Hematopoietic multipotent progenitor cell (in vitro differentiated cells): ENCODE results near the gene LRRC8B. TPM values are rescaled to one million over a fixed set of nuclear protein-coding genes. Genes with fewer than 3 reads are reported as not detected.
A peak's percentile ranks its signal among the peaks of the same experiment; 100 is the strongest.
"Not testable (repeated sequence)": the region's sequence is repeated elsewhere in the genome, so short reads cannot be mapped to it uniquely, and the experiment has no call there.

Experiments used
- DNase-seq, 3 donors: peaks; one replicate each; pipeline ENCODE4 v3.0.0-alpha.2; 2011 to 2015; ENCODE audit warnings: low read depth in 2 of 3, low spot score in 2 of 3
- total RNA-seq: library from RNA; depleted of rRNA; stranded (reverse); fragments of >200 nt; gene quantifications from one replicate; pipeline ENCODE4 v1.2.3, GENCODE V29; 2012

Gene LRRC8B
- total RNA-seq, 1 donor, result 11.6 TPM

DNA sequence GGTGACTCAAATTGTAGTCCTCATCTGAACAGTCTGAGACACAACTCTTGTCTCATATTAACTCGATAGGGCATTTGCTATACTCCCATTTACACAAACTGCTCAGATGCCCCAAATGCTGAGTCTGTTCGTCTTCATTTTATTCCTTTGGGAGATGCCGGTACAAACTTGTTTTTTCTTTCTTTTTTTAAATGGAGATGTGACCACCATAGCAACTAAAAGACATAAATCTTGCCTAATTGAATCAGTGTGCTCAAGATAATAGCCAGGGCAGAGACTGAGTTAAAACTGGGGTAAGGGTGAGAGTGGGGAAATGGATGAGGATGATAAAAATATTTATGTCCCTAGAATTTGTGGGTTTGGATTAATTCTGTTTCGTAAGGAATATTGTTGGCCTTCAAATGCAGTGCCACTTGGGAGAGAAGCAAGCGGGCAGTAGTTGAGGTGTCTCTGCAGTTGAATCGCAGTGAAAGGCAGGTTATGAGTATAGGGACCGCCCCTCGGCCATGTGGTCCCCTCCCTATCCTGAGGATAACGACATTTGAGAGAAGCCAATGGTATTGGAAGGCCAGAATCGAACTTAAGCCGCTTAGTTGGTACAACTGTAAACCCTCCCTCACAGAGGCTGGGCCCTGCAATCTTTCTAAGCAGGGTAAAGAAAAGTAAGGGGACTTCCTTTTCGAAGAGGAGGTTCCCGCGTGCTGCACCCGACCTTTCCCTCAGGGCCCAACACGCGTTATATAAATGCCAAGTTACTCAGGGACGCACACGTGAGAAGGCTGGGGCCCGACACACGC, 859 bp upstream of the LRRC8B start:
- DNase-seq, result peak in 2 of 3 donors; percentile 82 to 89

DNA sequence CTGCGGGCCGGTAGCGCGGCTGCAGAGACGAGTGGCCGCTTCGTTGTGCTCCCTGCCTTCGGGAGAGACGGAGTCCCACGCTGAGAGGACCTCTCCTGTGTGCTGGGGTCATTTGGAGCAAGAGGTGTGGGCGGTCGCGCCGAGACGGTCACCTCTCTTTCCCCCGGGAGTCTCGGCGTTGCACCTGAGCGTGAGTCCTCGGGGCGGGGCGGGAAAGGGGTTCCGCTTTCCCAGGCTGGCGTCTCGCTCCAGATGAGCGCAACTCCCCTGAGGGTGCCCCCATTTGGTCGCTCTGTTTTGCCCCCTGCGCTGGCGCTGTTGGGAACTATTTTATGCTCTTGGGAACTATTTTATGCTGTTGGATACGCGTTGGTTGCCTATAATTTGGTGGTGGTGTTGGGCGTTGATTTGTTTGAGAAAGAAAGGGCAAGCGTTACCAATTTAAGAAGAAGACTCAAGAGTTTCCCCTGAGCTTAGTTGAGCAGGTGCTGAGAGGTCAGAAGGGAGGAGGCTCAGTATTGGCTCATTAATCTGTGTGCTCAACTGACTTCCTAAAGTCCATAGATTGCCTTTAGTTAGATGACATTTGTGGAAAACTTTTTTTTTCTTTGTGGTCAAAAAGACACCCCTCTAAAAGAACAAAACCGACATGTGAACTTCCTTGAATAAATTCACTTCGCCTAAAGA, 683 bp downstream of the LRRC8B start:
- peak in 2 of 3 donors; percentile 65 to 69 for DNase-seq

DNA sequence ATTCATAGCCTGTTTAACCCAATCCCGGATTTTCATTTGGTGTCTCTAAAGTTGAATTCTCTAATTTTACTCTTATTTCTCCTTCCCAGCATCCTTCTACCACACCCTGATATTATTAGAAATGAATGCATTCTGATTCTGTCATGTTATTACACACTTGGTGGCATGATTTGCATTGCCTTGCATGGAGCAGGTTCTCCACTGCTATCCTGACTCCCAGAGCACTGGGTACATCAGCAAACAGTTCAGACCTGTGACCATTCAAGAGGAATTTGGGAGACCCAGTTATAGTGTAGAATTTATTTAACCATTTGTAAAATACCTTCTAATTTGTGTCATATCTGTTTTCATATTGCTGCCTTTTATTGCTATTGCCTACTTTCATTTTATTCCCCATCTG, 2.6 kb downstream of the LRRC8B start:
- DNase-seq, result no peak

DNA sequence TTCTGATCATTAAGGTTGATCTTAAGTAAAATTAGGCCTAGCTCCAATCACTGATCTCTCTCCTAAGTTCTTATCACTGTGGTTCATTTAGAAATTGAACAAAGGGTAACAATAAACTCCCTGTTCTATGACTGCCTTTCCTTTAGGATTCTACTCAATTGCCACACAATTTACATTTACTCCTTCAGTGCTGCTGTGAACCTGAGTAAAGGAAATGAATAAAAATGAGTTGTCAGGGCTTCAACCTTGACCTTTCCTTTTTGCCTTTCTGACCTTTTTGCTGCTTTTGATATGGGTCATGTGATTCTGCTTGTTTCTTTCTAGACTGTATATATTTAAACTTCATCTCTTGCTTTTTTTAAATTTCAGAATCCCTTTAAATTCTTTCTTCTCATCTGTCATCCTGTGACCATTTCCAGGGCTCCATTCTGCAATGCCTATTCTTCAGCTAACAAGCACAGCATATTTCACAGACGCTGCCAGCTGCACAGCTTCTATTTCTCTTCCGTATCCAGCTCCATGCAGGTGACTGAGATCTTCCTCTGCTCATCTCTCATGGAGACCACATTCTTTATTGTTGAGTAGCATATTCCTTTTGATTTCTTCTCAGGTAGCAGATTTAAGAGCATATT, 3.2 kb downstream of the LRRC8B start:
- no peak for DNase-seq

DNA sequence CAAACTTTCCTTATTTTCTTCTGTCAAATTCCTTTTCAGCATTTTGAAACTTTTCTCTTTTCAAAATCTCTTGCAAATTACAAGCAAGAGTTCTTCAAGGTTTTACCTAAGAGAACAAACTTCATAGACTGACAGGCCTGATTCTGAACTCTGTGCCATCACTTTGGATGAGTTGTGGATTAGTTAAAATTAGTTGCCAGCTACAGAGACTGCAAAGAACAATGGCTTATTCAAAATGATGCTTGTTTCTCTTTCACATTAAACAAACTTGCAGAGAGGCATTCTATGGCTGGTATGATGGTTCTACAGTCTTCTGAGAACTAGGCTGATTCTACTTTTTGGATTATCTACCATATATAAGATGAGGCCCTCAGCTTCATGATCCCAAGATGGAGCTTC, 3.8 kb downstream of the LRRC8B start:
- DNase-seq, result no peak

DNA sequence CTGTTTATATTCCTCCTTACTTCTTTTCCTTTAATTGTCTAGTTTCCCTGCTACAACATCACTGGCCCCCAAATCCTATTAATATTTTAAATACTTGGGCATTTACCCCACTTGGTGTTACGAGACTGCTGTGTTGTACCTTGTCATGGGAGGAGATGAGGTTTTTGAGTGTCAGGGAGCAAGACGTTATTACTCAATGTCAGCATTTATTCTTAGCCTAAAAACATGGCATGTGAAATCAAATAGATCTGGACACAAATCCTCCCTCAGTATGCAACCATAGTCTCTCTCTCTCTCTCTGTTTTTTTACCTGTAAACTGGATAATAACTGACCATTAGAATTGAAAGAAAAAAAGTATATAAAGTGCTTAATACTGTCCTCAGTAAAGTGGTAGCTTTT, 4.6 kb downstream of the LRRC8B start:
- no peak for DNase-seq

DNA sequence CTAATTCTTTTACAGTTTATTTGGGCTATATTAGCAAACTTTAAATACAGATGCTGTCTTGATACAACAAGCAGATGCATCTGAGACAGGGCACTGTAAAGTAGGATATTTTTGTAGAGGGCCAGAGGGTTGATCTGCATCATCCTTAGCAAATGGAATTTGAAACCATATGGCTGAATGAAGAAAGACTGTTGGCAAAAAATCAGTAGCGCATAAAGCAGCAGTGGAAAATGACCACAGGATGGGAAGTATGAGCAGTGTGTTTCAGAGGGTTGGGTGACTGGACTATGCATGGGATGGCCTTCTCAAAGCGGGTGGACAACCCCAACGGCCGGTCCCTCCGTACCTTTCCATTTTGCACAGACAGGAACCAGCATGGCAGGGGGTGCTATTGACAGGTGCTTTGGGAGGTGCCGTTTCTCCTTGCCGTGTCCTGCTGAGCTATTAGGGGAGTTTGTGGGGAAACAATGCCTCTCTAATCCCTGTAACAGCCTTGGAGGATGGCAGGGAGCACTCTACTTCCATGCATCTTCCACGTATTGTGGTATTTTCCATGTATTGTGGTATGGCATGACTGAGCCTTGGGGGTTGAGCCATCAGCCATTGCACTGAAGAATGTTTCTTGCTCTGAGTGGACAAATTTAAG, 5.9 kb downstream of the LRRC8B start:
- no peak for DNase-seq

DNA sequence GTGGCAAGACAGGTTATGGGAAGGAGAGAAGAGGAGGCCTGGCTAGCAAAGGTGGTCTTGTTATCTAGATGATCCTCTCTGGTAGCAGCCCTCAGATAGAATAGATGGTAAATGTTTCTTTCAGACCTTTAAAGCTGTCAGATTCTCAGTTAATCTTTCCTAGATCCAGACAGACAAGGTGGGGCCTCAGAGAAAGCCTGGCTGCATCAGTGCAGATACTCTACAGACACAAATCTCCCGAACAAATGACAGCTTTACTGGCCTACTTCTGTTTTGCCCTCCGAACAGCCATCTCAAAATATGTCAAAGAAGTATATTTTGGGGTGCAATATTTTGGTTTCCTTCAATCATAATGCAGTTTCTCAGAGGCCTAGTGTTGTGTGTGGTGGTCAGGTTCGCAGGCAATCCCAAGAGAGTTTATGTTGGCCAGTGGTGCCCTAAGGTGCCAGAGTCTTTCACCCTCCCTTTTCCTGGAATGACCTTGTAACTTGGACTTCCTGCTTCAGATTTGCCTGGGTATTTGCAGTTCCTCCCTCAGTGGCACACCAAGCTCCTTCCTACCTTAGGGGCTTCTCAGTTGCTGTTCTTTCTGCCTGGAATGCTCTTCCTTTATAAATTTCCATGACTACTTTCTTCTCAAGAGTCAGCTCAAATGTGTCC, 7.0 kb downstream of the LRRC8B start:
- no peak for DNase-seq

DNA sequence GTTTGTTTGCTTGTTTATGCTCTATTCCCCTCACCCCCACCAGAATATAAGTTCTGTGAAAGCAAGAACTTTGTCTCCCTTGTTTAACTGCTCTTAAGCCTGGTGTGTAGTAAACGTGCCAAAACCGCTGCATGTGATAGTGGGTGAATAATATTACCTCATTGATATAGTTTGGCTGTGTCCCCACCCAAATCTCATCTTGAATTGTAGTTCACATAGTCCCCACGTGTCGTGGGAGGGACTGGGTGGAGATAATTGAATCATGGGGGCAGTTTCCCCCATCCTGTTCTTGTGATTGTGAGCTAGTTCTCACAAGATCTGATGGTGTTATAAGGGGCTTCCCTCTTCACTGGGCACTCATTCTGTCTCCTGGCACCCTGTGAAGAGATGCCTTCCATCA, 7.6 kb downstream of the LRRC8B start:
- no peak for DNase-seq

DNA sequence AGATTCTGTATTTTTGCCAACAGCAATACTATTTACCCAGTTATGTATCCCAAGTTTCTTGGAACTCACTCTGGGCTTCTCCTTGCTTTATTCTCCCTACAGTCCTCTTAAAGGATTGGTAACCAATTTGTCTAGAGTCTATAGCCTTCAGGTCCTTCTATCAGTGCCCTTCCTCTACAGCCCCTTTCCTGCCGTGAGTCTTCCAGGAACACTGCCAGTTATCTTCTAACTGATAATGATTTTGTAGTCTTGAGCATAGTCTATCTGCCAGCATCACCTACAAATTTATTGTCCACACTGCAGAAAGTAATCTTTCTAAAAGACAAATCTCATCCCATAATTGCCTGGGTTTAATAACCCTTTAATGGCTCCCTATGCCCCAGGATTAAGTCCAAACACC, 8.2 kb downstream of the LRRC8B start:
- DNase-seq, result no peak

DNA sequence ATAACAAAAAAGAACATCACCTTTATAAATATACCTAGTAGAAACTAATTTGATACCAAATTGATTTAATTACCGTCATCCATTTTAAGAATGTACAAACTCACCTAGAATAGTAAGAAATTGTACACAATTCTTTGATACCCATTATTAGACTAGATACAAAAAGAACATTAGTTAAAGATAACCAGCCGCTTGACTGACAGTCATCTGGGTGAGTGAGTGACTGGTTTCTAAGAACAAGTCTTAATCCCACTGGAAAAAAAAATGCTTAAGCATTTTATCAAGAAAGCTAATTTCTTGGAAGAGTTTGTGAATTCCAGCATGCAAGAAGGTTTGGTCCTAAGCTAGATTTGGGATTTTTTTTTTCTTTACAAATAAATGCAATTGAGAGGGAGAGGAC, 10.9 kb downstream of the LRRC8B start:
- DNase-seq, result no peak

DNA sequence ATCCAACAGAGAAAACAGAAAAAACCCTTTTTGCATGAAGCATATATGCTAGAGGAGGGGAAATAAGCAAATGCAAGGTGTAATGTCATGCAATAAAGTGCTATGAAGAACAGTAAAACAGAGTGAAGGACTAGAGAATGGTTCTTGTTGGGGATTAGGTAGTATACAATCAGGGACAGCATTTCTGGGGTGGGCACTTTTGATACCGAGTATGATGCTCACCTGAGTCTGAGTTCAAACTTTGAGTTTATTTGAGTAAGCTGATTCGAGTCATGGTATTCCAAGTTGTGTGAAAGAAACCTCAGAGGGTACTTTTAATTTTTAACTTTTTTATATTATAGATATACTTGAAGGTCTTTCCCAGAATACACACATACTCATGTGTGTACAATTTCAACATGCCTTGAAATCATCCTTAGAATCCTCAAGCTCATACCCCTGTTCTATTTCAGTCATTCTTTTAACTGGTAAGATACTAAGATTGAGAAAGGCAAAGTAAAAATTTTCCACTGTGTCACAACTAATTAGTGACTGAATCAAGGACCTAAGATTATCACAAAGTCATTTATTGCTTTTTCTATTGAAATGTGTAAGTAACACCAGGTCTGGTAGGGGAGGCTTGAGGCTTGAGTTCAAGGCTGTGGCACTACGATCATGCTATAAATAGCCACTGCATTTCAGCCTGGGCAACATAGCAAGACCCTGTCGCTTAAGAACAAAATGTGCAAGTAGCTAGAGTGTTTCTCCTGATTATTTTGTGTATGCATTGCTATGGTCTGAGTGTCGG, 12.1 kb downstream of the LRRC8B start:
- DNase-seq, result no peak

DNA sequence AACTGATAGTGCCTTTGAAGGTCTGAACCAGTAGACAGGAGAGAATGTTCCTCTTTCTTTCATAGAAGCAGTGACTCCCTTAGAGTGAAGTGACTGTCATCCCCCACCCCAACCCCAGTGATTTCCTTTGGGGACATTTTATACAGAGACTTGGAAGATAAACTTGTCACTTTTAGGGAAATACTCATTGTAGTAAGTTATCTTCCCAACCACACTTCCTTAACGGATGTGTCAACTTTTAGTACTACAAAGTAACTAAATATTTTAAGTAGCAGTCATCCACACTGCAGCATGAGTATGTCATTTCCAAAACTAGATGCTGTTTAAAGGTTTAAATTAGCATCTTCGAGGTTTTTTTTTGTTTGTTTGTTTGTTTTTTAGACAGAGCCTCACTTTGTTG, 13.7 kb downstream of the LRRC8B start:
- peak in 2 of 3 donors; percentile 89 to 94 for DNase-seq

DNA sequence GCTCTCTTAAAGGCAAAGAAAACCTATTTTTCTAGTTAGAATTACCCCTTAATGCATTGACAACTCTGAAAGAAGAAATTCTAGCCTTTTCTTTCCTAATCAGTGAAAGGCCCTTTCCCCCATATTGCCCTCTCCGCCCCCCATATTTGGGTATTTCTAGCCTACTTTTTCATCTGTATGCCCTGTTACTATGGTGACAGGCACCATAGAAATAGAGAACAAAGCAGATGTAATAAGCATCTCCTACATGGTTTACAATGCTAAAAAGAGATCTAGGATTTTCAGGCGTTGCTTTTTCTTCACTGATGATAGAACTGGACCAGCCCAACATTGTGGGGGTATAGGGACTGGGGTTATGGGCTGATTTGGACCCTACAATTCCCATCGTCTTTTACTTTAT, 14.5 kb downstream of the LRRC8B start:
- DNase-seq, result peak in 1 of 3 donors; percentile 71

DNA sequence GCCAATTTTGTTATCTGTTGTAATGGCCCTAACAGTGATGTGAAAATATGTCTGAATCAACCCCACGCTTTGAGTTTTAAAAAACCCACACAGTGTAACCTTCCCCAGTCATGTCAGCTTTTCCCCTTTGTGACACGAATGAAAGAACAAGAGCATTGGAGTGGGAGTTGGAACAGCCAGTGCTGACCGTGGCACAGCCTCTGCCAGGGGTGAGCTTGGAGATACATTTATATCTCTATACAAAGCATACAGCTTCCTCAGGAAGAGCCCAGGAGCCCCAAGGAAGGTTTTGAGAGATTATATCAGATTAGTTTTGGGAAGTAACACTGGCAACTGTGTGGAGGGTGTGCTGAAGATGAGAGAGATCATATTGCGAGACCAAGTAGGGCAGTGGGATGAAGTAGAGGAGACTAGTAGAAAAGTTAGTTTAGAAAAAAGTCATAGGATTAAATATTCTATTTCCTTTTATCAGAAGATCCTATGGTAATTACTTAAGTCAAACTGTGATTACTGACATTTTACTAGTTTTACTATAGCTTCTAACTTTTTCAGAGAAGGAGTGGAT, 15.9 kb downstream of the LRRC8B start:
- DNase-seq, result no peak

DNA sequence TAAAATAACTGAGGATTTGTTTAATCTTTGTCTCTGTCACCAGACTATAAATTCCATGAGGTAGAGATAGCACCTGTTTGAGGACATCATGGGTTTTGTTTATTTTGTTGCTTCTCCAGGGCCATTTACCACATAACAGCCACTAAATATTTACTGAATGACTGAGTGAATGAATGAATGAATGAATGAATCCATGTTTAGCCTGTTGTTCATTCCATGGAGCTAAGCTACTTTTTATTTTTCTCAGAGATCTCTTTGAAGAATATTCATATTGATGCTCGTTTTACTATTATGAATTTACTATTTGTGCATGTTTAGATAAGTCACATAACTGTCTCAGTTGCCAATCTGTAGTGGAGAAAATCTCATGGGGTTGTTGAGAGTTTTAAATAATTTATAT, 17.7 kb downstream of the LRRC8B start:
- no peak for DNase-seq

DNA sequence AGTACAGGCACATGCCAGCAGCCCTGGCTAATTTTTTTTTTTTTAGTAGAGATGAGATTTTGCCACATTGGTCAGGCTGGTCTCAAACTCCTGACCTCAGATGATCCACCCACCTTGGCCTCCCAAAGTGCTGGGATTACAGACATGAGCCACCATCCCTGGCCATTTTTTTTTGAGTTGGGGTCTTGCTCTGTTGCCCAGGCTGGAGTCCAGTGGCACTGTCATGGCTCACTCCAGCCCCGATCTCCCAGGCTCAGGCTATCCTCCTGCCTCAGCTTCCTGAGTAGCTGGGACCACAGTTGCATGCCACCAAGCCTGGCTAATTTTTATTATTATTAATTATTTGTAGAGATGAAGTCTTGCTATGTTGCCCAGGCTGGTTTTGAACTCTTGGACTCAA, 19.0 kb downstream of the LRRC8B start:
- DNase-seq, result not testable (repeated sequence)

DNA sequence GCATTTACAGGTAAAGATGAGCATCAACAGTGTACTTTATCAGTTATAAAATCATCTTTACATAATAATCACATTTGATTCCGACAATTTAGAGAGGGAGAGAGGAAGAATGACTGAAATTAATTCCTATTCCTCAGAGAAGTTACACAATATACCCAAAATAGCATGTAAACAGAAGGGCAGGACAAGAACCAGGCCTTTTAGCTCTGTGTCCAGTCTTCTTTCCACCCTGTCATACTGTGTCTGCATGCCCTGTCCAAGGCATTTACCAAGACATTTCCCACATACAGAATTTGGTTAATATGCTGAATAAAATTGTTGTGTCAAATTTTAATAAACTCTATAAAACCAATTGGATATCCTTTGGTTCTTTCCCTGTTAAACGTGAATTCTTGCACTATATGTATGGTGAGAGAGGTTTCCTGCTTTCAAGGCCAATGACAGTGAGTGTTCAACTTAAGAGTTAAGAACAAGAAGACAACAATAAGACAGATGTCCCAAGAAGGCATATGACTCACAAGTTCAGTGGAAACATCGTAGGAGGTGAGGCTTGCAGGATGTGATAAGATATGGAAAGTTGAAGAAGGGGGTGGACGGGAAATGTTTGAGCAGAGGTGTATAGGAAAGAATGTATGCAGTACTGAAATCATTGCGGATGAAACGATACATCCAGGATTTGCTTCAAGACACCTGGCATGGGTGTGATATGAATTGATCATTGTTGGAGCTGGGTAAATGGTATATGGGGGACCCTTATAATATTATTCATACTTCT, 20.8 kb downstream of the LRRC8B start:
- peak in 2 of 3 donors; percentile 41 to 63 for DNase-seq
